Progenitor cell of endocrine pancreas (in vitro differentiated cells): Measurements from ENCODE around the gene ZNF521. TPM values are rescaled to one million over a fixed set of nuclear protein-coding genes. Genes with fewer than 3 reads are reported as not detected.

Source experiments
- DNase-seq: peaks from one replicate; pipeline ENCODE4 v3.0.0; 2021; ENCODE audit warnings: low spot score; ENCODE audit not compliant: unreplicated experiment
- H3K27ac Mint-ChIP-seq: 2 replicates; pipeline ENCODE4 v1.8.0; 2021; ENCODE audit warnings: mild to moderate bottlenecking, moderate library complexity, mixed read lengths
- H3K27me3 Mint-ChIP-seq: 2 replicates; pipeline ENCODE4 v1.8.0; 2021; ENCODE audit warnings: mixed read lengths
- H3K36me3 Mint-ChIP-seq: 2 replicates; pipeline ENCODE4 v1.8.0; 2022; ENCODE audit warnings: mixed read lengths; ENCODE audit not compliant: insufficient read depth
- H3K4me1 Mint-ChIP-seq: 2 replicates; pipeline ENCODE4 v1.8.0; 2021; ENCODE audit warnings: low read depth, mixed read lengths
- H3K4me3 Mint-ChIP-seq: 2 replicates; pipeline ENCODE4 v1.8.0; 2021; ENCODE audit warnings: low read depth, mild to moderate bottlenecking, moderate library complexity, mixed read lengths
- H3K9me3 Mint-ChIP-seq: 2 replicates; pipeline ENCODE4 v1.8.0; 2021; ENCODE audit warnings: low read depth, mixed read lengths
- total RNA-seq: library from RNA; stranded (reverse); gene quantifications from 2 replicates; pipeline ENCODE4 v1.2.1, GENCODE V29; 2021
- TF ChIP-seq, protein P1 (sequence below): fragments of 200-600 bp; sonication (generic); IDR thresholded peaks from one replicate; pipeline ENCODE4 v1.5.0; 2021; ENCODE audit warnings: antibody characterized with exemption, mild to moderate bottlenecking; ENCODE audit not compliant: unreplicated experiment

ZNF521 gene
- total RNA-seq, 1 donor from 2014 or later: 39.1 TPM

DNA sequence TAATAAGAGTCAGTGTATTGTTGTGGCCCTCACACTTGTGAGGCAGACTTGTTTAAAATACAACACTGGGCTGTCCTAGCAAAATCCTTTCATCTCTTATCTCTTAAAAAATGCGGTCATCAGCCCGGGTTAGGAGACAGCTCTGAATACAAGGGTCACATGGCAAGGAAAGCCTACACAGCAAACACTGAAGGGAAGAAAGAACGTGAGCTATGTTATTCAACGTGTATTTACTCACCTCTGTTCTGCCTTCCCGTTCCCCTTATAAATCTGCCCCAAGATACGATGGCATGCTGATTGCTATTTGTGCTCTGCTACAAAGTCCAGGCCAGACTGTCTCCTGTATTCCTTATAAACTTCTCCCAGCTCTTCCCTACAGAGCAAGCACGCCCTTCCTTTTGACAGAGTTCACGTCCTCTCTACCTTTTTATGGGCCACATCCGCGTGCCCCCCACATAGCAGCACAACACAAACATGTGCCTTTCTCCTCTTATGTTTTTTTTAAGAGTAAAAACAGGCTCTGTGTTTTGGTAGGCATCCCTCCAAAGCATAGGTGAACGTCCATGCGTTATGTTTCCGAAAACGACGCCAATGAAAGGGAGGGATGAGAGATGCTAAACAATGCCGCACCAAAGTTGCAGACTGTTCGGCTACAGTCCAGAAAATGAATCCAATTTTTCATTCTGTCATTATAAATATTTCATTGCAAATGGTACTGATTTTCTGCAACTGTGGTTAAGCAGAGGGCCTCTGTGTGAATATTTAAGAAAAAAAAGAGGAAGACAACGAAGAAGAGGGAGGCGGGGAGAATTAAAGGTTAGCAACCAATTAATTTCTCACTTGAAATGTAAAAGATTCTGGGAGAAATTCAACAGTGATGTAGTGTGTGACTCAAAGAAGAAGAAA, 274.7 kb downstream of the ZNF521 start:
- Mint-ChIP-seq H3K9me3 (no peaks in the 10 kb centered on the region), H3K27me3 (peaks cover 7% of the 10 kb centered on the region), H3K4me3 (no peak overlapping the region), H3K36me3 (peaks cover 1% of the 10 kb centered on the region), H3K4me1 (peaks cover 44% of the 10 kb centered on the region), H3K27ac (peak overlapping the region; percentile 79)
- TF ChIP-seq, protein P1, sequence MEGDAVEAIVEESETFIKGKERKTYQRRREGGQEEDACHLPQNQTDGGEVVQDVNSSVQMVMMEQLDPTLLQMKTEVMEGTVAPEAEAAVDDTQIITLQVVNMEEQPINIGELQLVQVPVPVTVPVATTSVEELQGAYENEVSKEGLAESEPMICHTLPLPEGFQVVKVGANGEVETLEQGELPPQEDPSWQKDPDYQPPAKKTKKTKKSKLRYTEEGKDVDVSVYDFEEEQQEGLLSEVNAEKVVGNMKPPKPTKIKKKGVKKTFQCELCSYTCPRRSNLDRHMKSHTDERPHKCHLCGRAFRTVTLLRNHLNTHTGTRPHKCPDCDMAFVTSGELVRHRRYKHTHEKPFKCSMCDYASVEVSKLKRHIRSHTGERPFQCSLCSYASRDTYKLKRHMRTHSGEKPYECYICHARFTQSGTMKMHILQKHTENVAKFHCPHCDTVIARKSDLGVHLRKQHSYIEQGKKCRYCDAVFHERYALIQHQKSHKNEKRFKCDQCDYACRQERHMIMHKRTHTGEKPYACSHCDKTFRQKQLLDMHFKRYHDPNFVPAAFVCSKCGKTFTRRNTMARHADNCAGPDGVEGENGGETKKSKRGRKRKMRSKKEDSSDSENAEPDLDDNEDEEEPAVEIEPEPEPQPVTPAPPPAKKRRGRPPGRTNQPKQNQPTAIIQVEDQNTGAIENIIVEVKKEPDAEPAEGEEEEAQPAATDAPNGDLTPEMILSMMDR: no peak
- DNase-seq: no peak

DNA sequence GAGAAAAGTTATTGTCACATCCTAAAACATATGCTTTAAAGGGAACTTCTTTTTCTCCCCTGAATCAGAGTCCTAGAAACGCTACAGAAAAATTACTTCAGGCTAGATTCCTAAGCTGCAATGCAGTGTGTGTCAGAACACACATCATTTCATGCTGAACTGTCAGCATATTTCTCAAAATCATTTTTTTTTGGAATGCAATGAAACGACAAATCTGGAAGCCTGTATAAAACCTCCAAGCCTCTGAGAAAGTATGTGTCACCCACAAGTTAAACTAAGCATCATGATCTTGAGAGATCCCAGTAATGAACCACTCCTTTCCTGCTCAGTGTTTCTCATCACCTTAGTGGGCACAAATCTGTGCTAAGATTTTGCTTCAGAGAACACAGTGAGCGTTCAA, 276.2 kb downstream of the ZNF521 start:
- no peak overlapping the region for H3K4me3 Mint-ChIP-seq
- H3K27me3 Mint-ChIP-seq: peaks cover 12% of the 10 kb centered on the region
- H3K36me3 Mint-ChIP-seq: no peaks in the 10 kb centered on the region
- TF ChIP-seq, protein P1: no peak
- peaks cover 45% of the 10 kb centered on the region for H3K4me1 Mint-ChIP-seq
- no peaks in the 10 kb centered on the region for H3K9me3 Mint-ChIP-seq
- DNase-seq: no peak
- peak overlapping the region; percentile 21 for H3K27ac Mint-ChIP-seq

DNA sequence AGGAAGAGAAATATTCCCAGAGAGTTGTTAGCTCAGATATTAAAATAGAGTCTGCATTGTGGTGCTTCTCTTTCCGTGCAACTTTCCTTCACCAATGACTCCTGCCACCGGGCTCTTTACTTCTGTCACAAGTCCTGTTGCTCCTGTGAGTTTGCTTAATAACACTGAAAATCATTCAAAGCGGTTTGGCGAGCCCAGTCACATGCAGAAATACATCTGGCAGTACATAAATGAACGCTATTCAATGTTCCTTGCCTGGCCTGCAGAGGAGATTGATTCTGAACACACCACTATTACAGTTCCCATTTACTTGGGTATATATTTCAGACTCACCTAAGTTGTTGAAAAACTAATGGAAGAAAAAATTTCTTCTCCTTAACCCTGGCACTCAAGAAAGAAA, 276.6 kb downstream of the ZNF521 start:
- no peak overlapping the region for H3K4me3 Mint-ChIP-seq

DNA sequence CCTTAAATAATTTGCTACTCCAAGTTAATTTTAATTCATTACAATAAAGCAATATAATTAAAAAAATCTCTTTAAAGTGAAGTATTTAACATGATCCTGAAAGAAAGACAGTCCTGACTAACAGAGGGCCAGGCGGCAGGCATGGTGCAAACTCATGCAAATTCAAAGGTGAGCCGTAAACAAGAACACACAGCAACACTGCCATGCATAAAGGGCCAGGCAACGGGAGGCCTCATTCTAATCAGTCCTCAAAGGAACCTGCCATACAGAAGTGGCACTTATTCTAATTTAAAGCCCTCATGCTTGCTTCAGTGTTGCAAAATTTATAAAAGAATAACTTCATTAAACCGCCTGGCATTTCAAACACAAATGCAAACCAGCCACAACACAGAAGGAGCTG, 277.0 kb downstream of the ZNF521 start:
- Mint-ChIP-seq H3K27ac (peak overlapping the region; percentile 53), H3K36me3 (no peaks in the 10 kb centered on the region), H3K4me3 (no peak overlapping the region), H3K9me3 (no peaks in the 10 kb centered on the region), H3K4me1 (peaks cover 40% of the 10 kb centered on the region), H3K27me3 (peaks cover 12% of the 10 kb centered on the region)
- DNase-seq: no peak
- TF ChIP-seq, protein P1: no peak

More for the DNA sequence above, 276.6 kb downstream of the ZNF521 start:
- H3K27me3 Mint-ChIP-seq: peaks cover 13% of the 10 kb centered on the region
- TF ChIP-seq, protein P1: no peak
- H3K36me3 Mint-ChIP-seq: no peaks in the 10 kb centered on the region
- H3K4me1 Mint-ChIP-seq: peaks cover 42% of the 10 kb centered on the region
- H3K27ac Mint-ChIP-seq: peak overlapping the region; percentile 53
- DNase-seq: no peak
- no peaks in the 10 kb centered on the region for H3K9me3 Mint-ChIP-seq

DNA sequence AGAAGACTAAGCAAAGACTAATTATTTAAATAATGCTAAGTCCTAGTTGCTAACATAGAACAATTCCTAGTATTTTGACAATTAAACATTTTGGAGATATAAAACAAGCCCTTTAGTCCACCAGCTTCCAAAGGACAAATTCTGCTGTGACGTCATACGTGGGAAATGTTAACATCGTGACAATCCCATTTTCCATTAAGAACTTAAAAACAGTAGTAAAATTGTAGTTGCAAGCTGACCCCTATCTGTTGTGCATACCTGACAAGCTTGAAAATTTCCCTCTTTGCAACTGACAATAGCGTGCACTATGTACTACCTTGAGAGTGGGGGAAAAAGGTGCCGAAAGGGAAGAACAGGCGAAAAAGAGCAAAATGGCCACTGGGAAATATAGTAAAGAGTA, 279.8 kb downstream of the ZNF521 start:
- Mint-ChIP-seq H3K27me3 (peaks cover 11% of the 10 kb centered on the region), H3K4me3 (no peak overlapping the region), H3K27ac (no peak overlapping the region), H3K4me1 (peaks cover 29% of the 10 kb centered on the region), H3K9me3 (no peaks in the 10 kb centered on the region), H3K36me3 (no peaks in the 10 kb centered on the region)
- DNase-seq: no peak
- TF ChIP-seq, protein P1: no peak
